ENCODE measurements around the gene BTBD3.

DNA sequence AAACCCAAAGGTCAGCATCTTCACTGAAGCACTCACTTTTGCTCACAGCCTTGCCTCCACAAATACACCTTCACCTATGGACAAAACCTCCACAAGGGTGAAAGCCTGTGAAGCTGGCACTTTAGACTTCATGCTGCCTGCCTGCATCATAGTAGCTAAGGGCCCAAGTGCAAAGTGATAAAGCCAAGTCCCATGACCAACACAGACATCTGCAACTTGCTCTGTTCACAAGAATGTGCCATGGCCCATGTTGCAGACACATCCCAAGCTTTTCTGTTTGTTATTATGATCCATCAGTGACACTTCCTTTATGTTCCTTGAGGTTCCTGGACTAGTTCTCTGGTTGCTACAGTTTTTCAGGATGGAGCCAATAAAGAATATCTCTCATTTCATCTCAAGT lies 31.1 kb downstream of the BTBD3 start:
- TF ChIP-seq, protein P1, sequence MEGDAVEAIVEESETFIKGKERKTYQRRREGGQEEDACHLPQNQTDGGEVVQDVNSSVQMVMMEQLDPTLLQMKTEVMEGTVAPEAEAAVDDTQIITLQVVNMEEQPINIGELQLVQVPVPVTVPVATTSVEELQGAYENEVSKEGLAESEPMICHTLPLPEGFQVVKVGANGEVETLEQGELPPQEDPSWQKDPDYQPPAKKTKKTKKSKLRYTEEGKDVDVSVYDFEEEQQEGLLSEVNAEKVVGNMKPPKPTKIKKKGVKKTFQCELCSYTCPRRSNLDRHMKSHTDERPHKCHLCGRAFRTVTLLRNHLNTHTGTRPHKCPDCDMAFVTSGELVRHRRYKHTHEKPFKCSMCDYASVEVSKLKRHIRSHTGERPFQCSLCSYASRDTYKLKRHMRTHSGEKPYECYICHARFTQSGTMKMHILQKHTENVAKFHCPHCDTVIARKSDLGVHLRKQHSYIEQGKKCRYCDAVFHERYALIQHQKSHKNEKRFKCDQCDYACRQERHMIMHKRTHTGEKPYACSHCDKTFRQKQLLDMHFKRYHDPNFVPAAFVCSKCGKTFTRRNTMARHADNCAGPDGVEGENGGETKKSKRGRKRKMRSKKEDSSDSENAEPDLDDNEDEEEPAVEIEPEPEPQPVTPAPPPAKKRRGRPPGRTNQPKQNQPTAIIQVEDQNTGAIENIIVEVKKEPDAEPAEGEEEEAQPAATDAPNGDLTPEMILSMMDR (IDR thresholded peaks at IDR 0.05) = no peak
- no peak for TF ChIP-seq ZFX (IDR thresholded peaks at IDR 0.05; ENCODE audit: borderline replicate concordance)

Measured in 22Rv1 (cell line).